Esophagus muscularis mucosa (tissue), 4 donors: ENCODE measurements around the gene WDR70. TPM values are rescaled to one million over a fixed set of nuclear protein-coding genes. Genes with fewer than 3 reads are reported as not detected.
A peak's percentile ranks its signal among the peaks of the same experiment; 100 is the strongest.
"Not testable (repeated sequence)": the region's sequence is repeated elsewhere in the genome, so short reads cannot be mapped to it uniquely, and the experiment has no call there.

Experiments used
- DNase-seq: peaks from one replicate; pipeline ENCODE4 v3.0.0-alpha.2; 2017; ENCODE audit errors: extremely low spot score
- H3K27ac ChIP-seq, 4 donors: fragments of 200-600 bp; sonication (generic); replicated peaks in 1 of 4; 1 replicate in 3 of 4; 2 replicates in 1 of 4; pipeline ENCODE4 v1.5.1; 2016 to 2019; ENCODE audit warnings: mild to moderate bottlenecking in 1 of 4
- H3K27me3 ChIP-seq, 4 donors: fragments of 200-600 bp; sonication (generic); one replicate each; pipeline versions ENCODE4 v1.5.1 to v1.6.0; 2016 to 2019
- H3K36me3 ChIP-seq, 4 donors: fragments of 200-600 bp; sonication (generic); one replicate each; pipeline ENCODE4 v1.5.1; 2016 to 2019
- H3K4me1 ChIP-seq, 4 donors: fragments of 200-600 bp; sonication (generic); one replicate each; pipeline ENCODE4 v1.5.1; 2016 to 2019
- H3K4me3 ChIP-seq, 4 donors: fragments of 200-600 bp; sonication (generic); 1 replicate in 2 of 4; 2 replicates in 2 of 4; pipeline ENCODE4 v1.5.1; 2016 to 2019; ENCODE audit warnings: mild to moderate bottlenecking in 4 of 4, moderate library complexity in 1 of 4
- H3K9me3 ChIP-seq, 4 donors: fragments of 200-600 bp; sonication (generic); 1 replicate in 3 of 4; 2 replicates in 1 of 4; pipeline ENCODE4 v1.5.1; 2016 to 2019
- CTCF ChIP-seq, 3 experiments: fragments of 200-600 bp in 2 of 3; fragments of 450-650 bp in 1 of 3; sonication (generic) in 2 of 3; IDR thresholded peaks; one replicate each; pipeline ENCODE4 v1.5.1; 2017 to 2019; ENCODE audit warnings: antibody characterized with exemption in 3 of 3, mild to moderate bottlenecking in 2 of 3, moderate library complexity in 1 of 3
- EP300 ChIP-seq: sonication (generic); formaldehyde crosslinking; IDR thresholded peaks from one replicate; pipeline ENCODE4 v1.6.1; 2017; ENCODE audit warnings: antibody characterized with exemption
- POLR2A ChIP-seq: fragments of 450-650 bp; IDR thresholded peaks from one replicate; pipeline ENCODE4 v1.6.1; 2017; ENCODE audit warnings: antibody characterized with exemption, moderate library complexity, mild to moderate bottlenecking, low read depth
- POLR2AphosphoS5 ChIP-seq, 2 donors: sonication (generic); formaldehyde crosslinking; IDR thresholded peaks; one replicate each; pipeline ENCODE4 v1.6.1; 2017; ENCODE audit warnings: antibody characterized with exemption in 2 of 2
- WGBS: methylation state at CpG from one replicate; pipeline ENCODE4 v1.1.5; 2018; 5-methylcytosine and 5-hydroxymethylcytosine counted together
- intact Hi-C: fragments of 100-400 bp; cut with DNase I; formaldehyde crosslinking; loops from one replicate; pipeline ENCODE4 v1.15.1; 2023
- total RNA-seq, 4 donors: library from RNA; depleted of rRNA; stranded (reverse); fragments of >200 nt; gene quantifications; one replicate each; pipeline versions ENCODE4 v1.1.0 to v1.2.1, GENCODE V29; 2016

The WDR70 gene
- 10 to 100 TPM; 15.6 to 24.1 (median 19.6) TPM for total RNA-seq

- H3K4me1 ChIP-seq, result peaks cover 14 to 22% (median 18%) of the 10 kb centered on the region in 4 donors
- under 1% methylated on average over 24 of the region's 39 CpGs for WGBS
- H3K27me3 ChIP-seq, H3K9me3 ChIP-seq, intact Hi-C loops: not testable (repeated sequence)
- peak; percentile 61 to 66 (median 63) for TF ChIP-seq CTCF (IDR thresholded peaks at IDR 0.05)
- TF ChIP-seq POLR2AphosphoS5 (IDR thresholded peaks at IDR 0.05), result peak; percentile 71 to 80
- DNase-seq, result peak; percentile 92
- peak within 1 kb of the TSS; percentile 66 to 83 (median 76) for H3K27ac ChIP-seq
- peaks cover 20 to 34% (median 29%) of the 10 kb centered on the region in 4 donors for H3K36me3 ChIP-seq
- H3K4me3 ChIP-seq, result peak within 1 kb of the TSS; percentile 77 to 94 (median 84)
Observed at GRCh38 chr5:37379100-37379628, at the start of gene WDR70. TSS of gene WDR70 (plus strand) at chr5:37379318. CDS start at chr5:37379368, 50 bp downstream.

- H3K27me3 ChIP-seq, H3K4me1 ChIP-seq, H3K9me3 ChIP-seq, H3K4me3 ChIP-seq, H3K27ac ChIP-seq, DNase-seq: not testable (repeated sequence)
- H3K36me3 ChIP-seq, result peaks cover 59 to 98% (median 82%) of the 10 kb centered on the region in 4 donors
- WGBS, result 94% methylated on average over 12 of the region's 12 CpGs
- intact Hi-C loops, result loop anchor here (10.0 kb wide), 1 partner anchor 300 kb away; no protein-coding TSS in a partner anchor
Observed at GRCh38 chr5:37334754-37335153, 44.4 kb upstream of the WDR70 start.

- H3K9me3 ChIP-seq, DNase-seq, H3K4me3 ChIP-seq, H3K27me3 ChIP-seq, H3K4me1 ChIP-seq, H3K27ac ChIP-seq, intact Hi-C loops: not testable (repeated sequence)
- H3K36me3 ChIP-seq, result peaks cover 60 to 100% (median 91%) of the 10 kb centered on the region in 4 donors
- 97% methylated on average over 18 of the region's 18 CpGs for WGBS
Observed at GRCh38 chr5:37342741-37343140, 36.4 kb upstream of the WDR70 start.

GRCh38 chr5:37355161-37355560 is 24.0 kb upstream of the WDR70 start:
- Histone ChIP-seq H3K4me3 (no peak overlapping the region), H3K36me3 (peaks cover 52 to 90% (median 72%) of the 10 kb centered on the region in 4 donors), H3K4me1 (no peaks in the 10 kb centered on the region), H3K27me3 (no peaks in the 10 kb centered on the region), H3K9me3 (no peaks in the 10 kb centered on the region), H3K27ac (no peak overlapping the region)
- WGBS, result 96% methylated on average over 6 of the region's 6 CpGs
- DNase-seq, result no peak
- intact Hi-C loops, result no loop called here
- no peak for TF ChIP-seq EP300
- TF ChIP-seq POLR2A, result no peak
- no peak for TF ChIP-seq CTCF (IDR thresholded peaks at IDR 0.05)
- no peak for TF ChIP-seq POLR2AphosphoS5 (IDR thresholded peaks at IDR 0.05)

- H3K9me3 ChIP-seq, result no peaks in the 10 kb centered on the region
- H3K4me1 ChIP-seq, result peaks cover 26 to 37% (median 33%) of the 10 kb centered on the region in 4 donors
- H3K27me3 ChIP-seq, result no peaks in the 10 kb centered on the region
- no peak for DNase-seq
- peak overlapping the region; percentile 69 to 96 (median 80) for H3K4me3 ChIP-seq
- TF ChIP-seq CTCF (IDR thresholded peaks at IDR 0.05) (no peak), POLR2AphosphoS5 (IDR thresholded peaks at IDR 0.05) (no peak), EP300 (no peak), POLR2A (no peak)
- H3K27ac ChIP-seq, result peak overlapping the region; percentile 83 to 88 (median 85)
- intact Hi-C loops, result no loop called here
- 1% methylated on average over 7 of the region's 7 CpGs for WGBS
- peaks cover 0 to 7% (median 2%) of the 10 kb centered on the region in 4 donors for H3K36me3 ChIP-seq
Observed at GRCh38 chr5:37370550-37370863, 8.6 kb upstream of the WDR70 start.
